Right renal cortex interstitium (tissue), 3 donors: ENCODE results near the gene PCYT1B. TPM values are rescaled to one million over a fixed set of nuclear protein-coding genes. Genes with fewer than 3 reads are reported as not detected.
A peak's percentile ranks its signal among the peaks of the same experiment; 100 is the strongest.
"Not testable (repeated sequence)": the region's sequence is repeated elsewhere in the genome, so short reads cannot be mapped to it uniquely, and the experiment has no call there.

Source experiments
- DNase-seq, 3 donors: peaks; one replicate each; pipeline ENCODE4 v3.0.0-alpha.2; 2013; ENCODE audit warnings: low read depth in 3 of 3, low spot score in 2 of 3
- polyA plus RNA-seq, 3 donors: library from polyadenylated mRNA; unstranded; fragments of 120-200 nt; gene quantifications; one replicate each; pipeline ENCODE4 v1.2.1, GENCODE V29; 2013; ENCODE audit not compliant: insufficient read length in 3 of 3

The PCYT1B gene
- polyA plus RNA-seq, 3 donors = 2.8 to 4.1 (median 3.1) TPM

DNA sequence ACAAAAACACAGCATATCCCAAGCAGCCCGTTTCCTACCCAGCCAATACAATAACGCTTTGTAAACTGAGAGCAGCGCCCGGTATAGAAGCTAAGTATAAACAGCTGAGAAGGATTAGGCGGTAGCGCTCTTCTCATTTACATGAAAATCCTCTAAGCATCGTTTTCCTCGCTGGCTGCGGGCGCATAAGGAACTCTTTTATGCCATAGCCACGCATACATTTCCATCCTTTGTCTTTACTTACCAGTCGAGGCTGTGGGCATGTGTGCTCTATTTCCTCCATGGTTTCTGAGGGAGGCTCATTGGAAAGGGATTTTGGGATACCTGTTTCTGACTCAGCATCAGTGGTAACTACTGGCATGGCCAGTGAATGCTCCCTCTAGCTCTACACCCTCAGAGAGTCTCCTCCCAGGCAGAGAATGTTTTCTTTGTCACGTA, 383 bp downstream of the PCYT1B start:
- DNase-seq = peak in 1 of 3 donors; percentile 19

GRCh38 chrX:24646006-24646405, 1.1 kb downstream of the PCYT1B start:
- no peak for DNase-seq

- DNase-seq = no peak
Measured at GRCh38 chrX:24643116-24643515, 4.0 kb downstream of the PCYT1B start.

GRCh38 chrX:24629701-24630100, 17.4 kb downstream of the PCYT1B start:
- DNase-seq = no peak

DNA sequence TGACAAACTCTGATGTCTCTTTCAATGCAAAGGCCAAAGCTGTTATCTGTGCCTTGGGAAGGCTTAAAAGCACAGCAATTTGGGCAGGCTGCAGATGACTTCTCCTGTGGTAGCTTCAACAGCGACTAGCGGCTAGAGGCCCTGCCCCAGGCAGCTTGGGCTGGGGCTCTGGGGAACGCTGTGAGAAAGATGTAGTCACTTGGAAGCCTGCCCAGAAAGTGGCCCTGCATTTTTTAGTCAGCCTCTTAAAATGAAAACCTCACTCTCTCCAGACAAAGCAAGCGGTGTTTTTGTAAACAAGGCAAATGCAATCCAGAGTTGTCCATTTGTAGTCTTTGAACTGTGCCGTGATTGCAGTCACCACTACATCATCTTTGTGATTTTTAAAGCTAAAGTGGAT, 27.5 kb downstream of the PCYT1B start:
- DNase-seq = no peak

- no peak for DNase-seq
Measured at GRCh38 chrX:24610516-24610915, 36.6 kb downstream of the PCYT1B start.

- no peak for DNase-seq
Measured at GRCh38 chrX:24607616-24608015, 39.5 kb downstream of the PCYT1B start.

DNA sequence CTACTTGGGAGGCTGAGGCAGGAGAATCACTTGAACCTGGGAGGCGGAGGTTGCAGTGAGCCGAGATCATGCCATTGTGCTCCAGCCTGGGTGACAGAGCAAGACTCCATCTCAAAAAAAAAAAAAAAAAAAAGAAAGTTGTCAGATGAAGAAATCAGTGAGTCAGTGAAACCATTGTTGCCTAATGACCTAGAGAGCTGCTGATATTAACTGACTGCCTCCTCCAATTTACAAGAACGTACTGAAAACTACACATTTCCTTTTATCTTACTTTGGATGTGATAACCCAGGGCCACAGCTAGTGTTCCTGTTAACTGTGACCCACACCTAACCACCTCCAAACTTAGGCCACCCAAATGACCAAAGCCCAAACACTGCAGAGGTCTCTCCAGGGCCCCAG, 41.2 kb downstream of the PCYT1B start:
- not testable (repeated sequence) for DNase-seq

DNA sequence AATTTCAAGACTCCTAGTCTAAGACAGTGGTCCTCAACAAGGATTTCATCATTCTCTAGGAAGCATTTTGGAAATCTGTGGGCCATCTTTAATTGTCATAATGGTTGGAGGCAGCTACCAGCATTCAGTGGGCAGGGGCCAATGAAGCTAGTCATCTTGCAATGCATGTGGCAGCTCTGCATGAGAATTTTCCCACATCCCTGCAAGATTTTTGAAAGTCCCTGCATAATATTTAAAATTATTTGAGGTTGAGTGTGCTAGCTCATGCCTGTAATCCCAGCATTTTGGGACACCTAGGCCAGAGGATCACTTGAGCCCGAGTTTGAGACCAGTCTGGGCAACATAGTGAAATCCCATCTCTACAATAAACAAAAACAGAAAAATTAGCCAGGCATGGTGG, 44.0 kb downstream of the PCYT1B start:
- no peak for DNase-seq

DNA sequence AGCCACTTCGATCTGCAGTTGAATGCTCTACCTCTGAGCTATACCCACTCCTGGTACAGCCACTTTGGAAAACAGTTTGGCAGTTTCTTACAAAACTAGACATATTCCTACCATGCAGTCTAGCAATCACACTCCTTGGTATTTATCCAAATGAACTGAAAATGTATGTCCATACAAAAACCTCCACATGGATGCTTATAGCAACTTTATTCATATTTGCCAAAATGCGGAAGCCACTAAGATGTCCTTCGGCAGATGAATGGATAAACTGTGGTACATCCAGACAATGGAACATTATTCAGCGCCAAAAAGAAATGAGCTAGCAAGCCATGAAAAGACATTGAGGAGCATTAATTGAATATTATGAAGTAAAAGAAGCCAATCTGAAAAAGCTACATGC, 45.3 kb downstream of the PCYT1B start:
- DNase-seq = no peak

DNA sequence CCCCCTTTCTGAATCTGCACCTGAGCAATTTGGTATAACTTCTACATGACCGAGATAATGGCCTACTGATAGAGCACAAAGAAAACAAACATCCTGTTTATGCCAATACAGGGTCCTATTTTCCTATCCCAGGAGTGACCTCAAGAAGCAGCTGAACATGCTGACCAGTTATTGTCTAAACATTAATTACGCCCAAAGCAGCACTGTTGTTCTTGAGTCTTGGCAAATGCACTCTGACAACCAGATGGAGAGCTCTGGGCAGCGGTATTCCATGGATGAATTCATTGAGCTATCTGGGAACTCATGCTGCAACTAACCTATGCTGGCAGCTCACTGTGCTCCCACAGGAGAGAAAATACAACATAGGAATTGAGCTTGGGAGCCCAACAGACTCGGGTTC, 52.6 kb downstream of the PCYT1B start:
- DNase-seq = no peak

DNA sequence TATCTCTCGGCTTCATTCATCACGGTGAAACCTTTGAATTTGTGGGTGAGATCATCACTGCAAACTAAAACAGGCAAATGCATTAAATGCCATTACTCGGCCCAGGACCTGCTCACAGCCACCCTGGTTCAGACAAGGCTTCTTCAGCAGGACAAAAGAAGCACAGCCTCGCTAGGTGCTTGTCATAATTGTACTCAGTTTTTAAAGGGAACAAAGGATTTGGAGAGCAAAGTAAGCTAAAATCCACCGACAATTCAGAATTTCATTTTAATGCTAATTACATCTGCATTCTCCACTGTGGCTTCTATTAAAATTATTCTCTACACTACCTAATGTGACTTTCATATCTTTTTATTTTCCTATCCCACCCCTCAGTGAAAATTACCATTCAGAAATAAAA, 57.0 kb downstream of the PCYT1B start:
- DNase-seq = no peak

DNA sequence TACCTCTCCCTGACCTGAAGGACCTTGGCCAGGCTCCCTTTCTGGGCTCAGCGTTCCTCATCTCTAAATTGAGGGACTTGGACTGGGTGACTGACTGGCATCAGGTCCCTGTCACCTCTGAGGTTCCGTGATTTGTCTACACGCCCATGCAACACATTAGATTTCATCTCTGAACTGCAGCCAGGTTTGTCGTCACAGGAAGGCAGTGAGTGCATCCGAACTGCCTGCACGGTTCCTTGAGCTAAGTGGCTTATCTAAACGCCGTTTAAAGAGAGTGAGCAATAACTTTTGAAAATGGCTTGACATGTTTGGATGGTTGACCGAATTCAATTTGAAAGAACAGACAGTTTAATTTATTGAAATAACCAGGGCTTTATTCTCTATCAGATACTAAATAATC, 70.1 kb downstream of the PCYT1B start:
- DNase-seq = no peak

- no peak for DNase-seq
Measured at GRCh38 chrX:24575496-24575895, 71.7 kb downstream of the PCYT1B start.

DNA sequence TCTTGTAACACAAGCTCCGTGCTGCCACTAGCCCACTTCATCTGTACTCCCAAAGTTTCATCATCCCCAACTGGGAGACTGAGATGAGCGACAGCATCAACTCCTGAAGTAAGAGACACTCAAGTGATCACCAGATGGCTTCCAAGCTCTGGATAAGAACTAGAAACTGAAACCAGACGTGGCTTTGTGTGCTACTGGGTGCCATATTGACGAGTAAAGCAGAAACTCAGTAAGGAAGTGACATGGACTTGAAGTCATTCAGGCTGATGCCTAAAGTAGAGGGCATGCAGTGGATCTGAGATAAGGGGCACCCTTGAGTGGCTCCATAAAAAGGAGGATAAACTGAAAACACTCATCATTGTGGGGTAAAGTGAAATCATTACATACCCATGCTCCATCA, 72.4 kb downstream of the PCYT1B start:
- DNase-seq = no peak

DNA sequence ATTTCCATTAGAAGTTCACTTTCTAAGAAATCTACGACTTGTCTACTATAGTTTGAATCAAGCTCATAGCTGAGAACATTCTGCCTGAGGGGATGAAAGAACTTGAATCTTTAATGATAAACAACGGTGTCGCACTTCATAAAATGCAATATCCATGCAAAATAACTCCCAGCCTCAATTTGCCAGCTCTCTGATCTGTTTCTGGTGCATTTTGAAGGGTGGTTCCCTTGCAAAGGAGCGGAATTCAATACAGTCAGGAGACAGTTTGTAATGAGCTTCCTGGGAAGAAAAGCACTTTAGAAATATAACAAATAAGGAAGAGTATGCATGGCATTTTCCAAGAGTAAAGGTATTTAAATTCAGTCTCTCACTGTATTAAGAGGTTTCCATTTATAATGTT, 80.0 kb downstream of the PCYT1B start:
- DNase-seq = no peak

DNA sequence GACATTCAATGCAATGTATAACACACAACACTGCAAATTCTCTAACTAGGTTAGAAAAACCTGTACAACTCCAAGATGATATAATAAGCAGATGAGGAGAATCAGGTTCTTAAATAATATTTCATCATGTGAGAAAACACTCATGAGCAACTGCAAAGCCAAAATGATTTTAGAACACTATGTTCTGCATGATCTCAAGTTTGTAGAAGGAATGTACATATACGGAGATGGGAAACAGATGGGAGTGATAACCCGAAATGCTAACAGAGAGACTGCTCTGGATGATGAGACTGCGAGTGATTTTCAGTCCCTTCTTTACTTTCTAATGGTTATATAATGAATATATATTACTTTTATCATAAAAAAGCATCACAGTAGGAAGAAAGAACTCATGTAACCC, 80.9 kb downstream of the PCYT1B start:
- DNase-seq = no peak

GRCh38 chrX:24563291-24564010, 83.7 kb downstream of the PCYT1B start:
- DNase-seq = no peak

- DNase-seq = no peak
Measured at GRCh38 chrX:24561121-24561520, 86.0 kb downstream of the PCYT1B start.

DNA sequence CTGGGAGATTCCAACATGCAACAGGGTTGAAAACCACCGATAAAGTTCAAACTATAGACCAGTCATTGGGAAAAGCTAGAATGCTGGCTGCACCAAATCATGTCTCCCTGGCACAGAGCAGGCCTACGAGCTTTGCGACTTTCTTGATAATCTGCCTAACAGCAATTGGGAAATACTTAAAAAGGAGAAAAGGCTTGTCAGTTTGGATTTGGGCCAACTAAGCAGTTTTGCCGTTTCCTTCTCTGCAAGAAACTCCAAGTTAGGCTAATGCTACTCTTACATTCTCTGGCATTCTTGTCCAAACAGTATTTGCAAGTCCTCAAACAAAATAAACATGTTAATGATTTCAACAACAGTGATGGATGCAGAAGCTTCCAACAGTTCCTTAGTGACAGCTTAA, 94.1 kb downstream of the PCYT1B start:
- DNase-seq = no peak

DNA sequence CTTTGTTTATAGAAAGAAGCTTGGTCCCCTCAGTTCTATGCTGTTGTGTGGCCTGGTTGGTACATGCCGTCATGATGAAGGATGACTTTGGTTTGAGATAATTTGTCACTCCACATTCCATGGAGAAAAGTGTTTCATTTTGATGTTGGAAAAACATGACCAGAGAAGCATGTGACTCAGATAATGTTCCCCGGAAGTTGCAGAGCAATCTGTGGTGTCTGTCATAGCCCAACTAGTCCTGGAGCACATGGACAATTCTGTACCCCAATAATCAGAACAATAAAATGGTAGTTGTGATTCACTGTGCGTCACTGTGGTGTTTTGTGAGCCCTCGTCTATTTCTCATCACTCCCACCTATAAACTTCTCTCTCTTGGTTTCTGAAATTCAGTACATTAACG, 97.0 kb downstream of the PCYT1B start:
- no peak for DNase-seq

GRCh38 chrX:24547961-24548360, 99.2 kb downstream of the PCYT1B start:
- no peak for DNase-seq

DNA sequence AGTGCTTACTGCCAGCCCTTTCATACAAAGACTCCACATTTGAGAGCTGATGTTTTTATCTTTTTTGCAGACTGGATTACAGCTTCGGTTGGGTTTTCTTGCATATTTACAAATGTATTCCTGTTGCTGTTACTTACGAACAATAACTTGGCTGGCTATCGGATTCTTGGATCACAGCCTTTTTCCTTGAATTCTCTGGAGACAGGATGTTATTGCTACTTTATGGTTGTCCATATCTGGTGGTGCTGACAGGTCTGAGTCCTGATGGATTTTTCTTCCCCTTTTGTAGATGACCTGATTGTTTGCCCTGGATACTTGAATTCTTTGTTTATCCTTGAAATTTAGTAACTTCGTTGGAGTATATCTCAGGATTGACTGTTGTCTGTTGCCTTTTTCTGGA, 104.4 kb downstream of the PCYT1B start:
- no peak for DNase-seq
